AG04449 (cell line): ENCODE results near the gene SMOC1.

Experiments
- CTCF ChIA-PET: fragments of 350-600 bp; formaldehyde crosslinking; extraction: SDS; loops from one replicate; lab custom pipeline; 2021; ENCODE audit warnings: antibody characterized with exemption; lab: Yijun Ruan, JAX
- POLR2A ChIA-PET: fragments of 400-600, 350-600 bp; formaldehyde crosslinking; extraction: SDS; loops from one replicate; lab custom pipeline; 2020; ENCODE audit warnings: antibody characterized with exemption, inconsistent platforms; lab: Yijun Ruan, JAX
- DNase-seq: peaks from one replicate; pipeline ENCODE4 v3.0.0-alpha.2; 2010; ENCODE audit warnings: low read depth, low spot score
- H3K4me3 ChIP-seq: 2 replicates; pipeline ENCODE4 v1.5.1; 2011; ENCODE audit warnings: low read depth, mild to moderate bottlenecking, control low read depth, low read length
- TF ChIP-seq, protein P1 (sequence below): IDR thresholded peaks from one replicate; pipeline ENCODE4 v1.5.1; 2011; ENCODE audit warnings: mild to moderate bottlenecking, moderate library complexity, low read length, control low read depth, inconsistent platforms; ENCODE audit not compliant: insufficient read depth; ENCODE audit errors: missing control alignments

The SMOC1 gene

DNA sequence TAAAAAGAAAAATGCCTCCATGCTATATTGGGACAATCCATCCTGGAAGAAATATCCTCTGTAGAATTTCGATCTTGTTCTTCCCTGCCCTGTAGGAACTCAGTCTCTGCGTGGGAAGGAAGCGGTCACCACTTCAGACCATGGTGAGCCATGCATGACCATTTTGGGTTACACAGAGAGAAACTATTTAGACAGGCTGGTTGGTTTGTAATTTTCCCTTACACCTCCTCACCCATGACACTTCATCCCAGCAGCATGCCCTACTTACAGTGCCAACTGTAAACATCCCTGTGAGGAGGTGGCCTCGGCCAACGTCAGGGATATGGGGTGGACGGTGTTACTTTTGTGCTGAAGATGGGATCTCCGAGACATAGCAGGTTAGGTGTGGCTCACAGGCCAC is 121.4 kb downstream of the SMOC1 start:
- no peak overlapping the region for H3K4me3 ChIP-seq
- no peak for DNase-seq
- ChIA-PET POLR2A (no interaction called here), CTCF (no interaction called here)
- TF ChIP-seq, protein P1, sequence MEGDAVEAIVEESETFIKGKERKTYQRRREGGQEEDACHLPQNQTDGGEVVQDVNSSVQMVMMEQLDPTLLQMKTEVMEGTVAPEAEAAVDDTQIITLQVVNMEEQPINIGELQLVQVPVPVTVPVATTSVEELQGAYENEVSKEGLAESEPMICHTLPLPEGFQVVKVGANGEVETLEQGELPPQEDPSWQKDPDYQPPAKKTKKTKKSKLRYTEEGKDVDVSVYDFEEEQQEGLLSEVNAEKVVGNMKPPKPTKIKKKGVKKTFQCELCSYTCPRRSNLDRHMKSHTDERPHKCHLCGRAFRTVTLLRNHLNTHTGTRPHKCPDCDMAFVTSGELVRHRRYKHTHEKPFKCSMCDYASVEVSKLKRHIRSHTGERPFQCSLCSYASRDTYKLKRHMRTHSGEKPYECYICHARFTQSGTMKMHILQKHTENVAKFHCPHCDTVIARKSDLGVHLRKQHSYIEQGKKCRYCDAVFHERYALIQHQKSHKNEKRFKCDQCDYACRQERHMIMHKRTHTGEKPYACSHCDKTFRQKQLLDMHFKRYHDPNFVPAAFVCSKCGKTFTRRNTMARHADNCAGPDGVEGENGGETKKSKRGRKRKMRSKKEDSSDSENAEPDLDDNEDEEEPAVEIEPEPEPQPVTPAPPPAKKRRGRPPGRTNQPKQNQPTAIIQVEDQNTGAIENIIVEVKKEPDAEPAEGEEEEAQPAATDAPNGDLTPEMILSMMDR: no peak

DNA sequence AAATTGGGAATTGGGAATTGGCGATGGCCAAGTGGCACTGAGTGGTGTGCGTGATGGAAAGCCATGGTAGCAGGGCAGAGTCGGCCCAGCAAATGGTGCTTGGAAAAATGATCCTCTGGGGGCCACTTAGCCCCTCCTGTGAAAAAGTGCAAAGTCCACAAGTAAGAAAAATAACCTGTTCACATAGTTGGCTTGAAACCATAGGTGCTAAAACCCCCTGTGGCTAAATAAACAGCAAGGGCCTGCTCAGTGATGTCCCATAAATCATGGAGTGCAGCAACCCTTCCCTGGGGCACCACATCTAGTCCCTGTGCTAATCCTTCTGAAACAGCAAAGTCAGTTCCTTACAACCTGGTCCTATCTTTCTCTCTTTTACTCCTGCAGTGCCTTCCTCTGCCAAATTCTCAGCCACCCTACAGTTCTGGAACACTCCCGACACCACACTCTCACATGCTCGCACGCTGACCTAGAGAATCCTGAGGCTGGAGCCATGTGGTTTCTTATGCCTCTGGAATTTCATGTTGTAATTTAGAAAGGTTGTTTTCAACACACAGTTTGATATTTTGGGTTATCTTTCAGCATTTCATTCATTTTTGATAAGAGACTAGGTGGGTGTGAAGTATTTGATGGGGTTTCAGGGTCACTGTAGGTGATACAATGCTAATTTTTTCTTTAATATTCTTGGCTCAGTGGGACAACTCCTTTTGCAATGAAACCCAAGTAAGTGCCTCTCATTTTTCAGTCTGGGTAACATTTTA is 123.6 kb downstream of the SMOC1 start:
- TF ChIP-seq, protein P1: no peak
- CTCF ChIA-PET: no interaction called here
- POLR2A ChIA-PET: no interaction called here
- H3K4me3 ChIP-seq: no peak overlapping the region
- DNase-seq: no peak

DNA sequence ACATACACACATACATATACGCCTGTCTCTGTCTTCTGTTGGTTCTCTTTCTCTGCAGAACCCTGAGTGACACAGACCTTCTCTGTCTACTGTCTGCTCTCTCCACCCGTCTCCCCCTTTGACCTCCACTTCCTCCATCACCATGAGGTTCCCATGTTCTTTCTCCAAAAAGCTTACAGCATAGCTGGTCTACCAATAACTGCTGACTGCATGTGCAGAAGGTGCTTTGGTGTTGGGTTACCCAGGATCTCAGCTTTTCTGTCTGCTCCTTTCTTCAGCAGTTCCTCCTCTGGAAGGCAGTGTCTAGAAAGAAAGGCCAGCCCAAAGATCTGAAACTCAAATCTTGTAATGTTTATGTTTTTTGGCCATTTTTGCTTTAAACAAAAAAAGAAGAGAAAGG is 125.6 kb downstream of the SMOC1 start:
- TF ChIP-seq, protein P1: no peak
- no peak overlapping the region for H3K4me3 ChIP-seq
- ChIA-PET POLR2A (no interaction called here), CTCF (no interaction called here)
- no peak for DNase-seq

DNA sequence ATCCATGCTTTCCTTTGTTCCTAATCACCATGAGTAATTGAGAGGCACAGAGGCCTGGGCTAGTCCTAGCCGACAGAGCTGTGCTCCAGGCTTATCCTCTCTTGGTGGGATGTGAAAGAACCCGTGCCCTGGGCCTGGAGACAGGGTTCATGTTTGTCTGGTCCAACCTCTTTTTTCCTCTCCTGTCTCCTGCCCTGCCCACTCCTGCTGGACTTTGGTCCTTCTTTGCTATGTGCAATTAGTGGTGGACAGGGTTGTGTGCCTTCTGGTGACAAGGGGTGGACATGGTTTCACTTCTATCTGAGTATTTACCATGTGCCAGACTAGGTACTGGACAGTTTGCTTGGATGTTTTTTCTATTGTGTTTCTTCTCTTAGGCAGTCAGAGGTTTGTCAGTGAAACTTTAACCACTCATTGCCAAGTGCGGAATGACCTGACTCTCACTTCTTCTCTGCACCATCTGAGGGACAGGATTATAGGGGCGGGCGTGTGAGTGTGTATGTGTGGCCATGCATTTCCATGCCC is 126.1 kb downstream of the SMOC1 start:
- CTCF ChIA-PET: no interaction called here
- no peak overlapping the region for H3K4me3 ChIP-seq
- no peak for DNase-seq
- POLR2A ChIA-PET: no interaction called here
- TF ChIP-seq, protein P1: no peak

DNA sequence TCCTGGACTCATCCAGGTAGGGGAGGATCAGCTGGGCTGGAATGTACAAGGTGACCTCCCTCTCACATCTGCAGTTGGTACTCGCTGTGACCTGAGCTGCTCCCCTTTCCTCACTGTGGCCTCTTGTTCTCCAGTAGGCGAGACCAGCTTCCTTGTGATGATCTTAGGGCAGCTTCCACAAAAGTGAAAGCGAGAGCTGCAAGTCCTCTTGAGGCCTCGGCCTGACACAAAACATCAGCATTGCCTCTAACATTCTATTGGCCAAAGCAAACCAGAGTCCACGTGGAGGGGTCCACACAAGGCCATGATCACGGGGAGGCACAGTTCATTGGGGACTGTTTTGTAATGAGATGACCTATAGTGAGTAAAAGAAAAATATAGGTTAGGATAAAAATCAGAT is 127.5 kb downstream of the SMOC1 start:
- CTCF ChIA-PET: interaction anchor here (0.8 to 0.9 kb wide), 2 partner anchors 21 to 188 kb away, joined by 3 read pairs; no protein-coding TSS in a partner anchor
- no peak for DNase-seq
- POLR2A ChIA-PET: no interaction called here
- H3K4me3 ChIP-seq: no peak overlapping the region
- TF ChIP-seq, protein P1: no peak
